H9 (cell line): ENCODE measurements around the gene IMMP1L. TPM values are rescaled to one million over a fixed set of nuclear protein-coding genes. Genes with fewer than 3 reads are reported as not detected.

ENCODE experiments used
- DNase-seq: peaks from one replicate; pipeline ENCODE4 v3.0.0-alpha.2; 2017
- H2AFZ ChIP-seq: one replicate; pipeline ENCODE4 v1.6.1; 2013; ENCODE audit warnings: mild to moderate bottlenecking, low read length, control low read depth, moderate library complexity
- H2AK5ac ChIP-seq: 2 replicates; pipeline ENCODE4 v1.6.1; 2013; ENCODE audit warnings: low read length, control low read depth, mixed read lengths; ENCODE audit not compliant: insufficient read length
- H2BK120ac ChIP-seq: one replicate; pipeline ENCODE4 v1.6.1; 2013; ENCODE audit warnings: low read depth, mild to moderate bottlenecking, low read length, control low read depth, inconsistent platforms; ENCODE audit not compliant: poor library complexity, severe bottlenecking
- H2BK12ac ChIP-seq: 2 replicates; pipeline ENCODE4 v1.6.1; 2013; ENCODE audit warnings: low read length, control low read depth, mixed read lengths, low read depth; ENCODE audit not compliant: insufficient read length
- H2BK15ac ChIP-seq: 2 replicates; pipeline ENCODE4 v1.6.1; 2013; ENCODE audit warnings: low read depth, low read length, control low read depth
- H2BK20ac ChIP-seq: one replicate; pipeline ENCODE4 v1.6.1; 2013; ENCODE audit warnings: low read depth, mild to moderate bottlenecking, low read length, control low read depth, inconsistent platforms; ENCODE audit not compliant: poor library complexity, severe bottlenecking
- H2BK5ac ChIP-seq: 2 replicates; pipeline ENCODE4 v1.6.1; 2013; ENCODE audit warnings: low read length, control low read depth, mixed read lengths; ENCODE audit not compliant: insufficient read length
- H3K14ac ChIP-seq: 2 replicates; pipeline ENCODE4 v1.6.1; 2013; ENCODE audit warnings: low read length, control low read depth; ENCODE audit not compliant: insufficient read depth
- H3K18ac ChIP-seq: 2 replicates; pipeline ENCODE4 v1.6.1; 2013; ENCODE audit warnings: low read depth, mild to moderate bottlenecking, mixed read lengths, low read length, control low read depth; ENCODE audit not compliant: insufficient read length
- H3K23ac ChIP-seq: 2 replicates; pipeline ENCODE4 v1.6.1; 2013; ENCODE audit warnings: low read length, control low read depth, mixed read lengths, low read depth; ENCODE audit not compliant: insufficient read length
- H3K23me2 ChIP-seq: 2 replicates; pipeline ENCODE4 v1.6.1; 2013; ENCODE audit warnings: low read depth, mild to moderate bottlenecking, mixed read lengths, low read length, control low read depth; ENCODE audit not compliant: insufficient read length, poor library complexity, severe bottlenecking
- H3K27ac ChIP-seq: 2 replicates; pipeline ENCODE4 v1.5.1; 2013; ENCODE audit warnings: low read length, control low read depth, mixed read lengths, low read depth; ENCODE audit not compliant: insufficient read length
- H3K27me3 ChIP-seq: 2 replicates; pipeline ENCODE4 v1.6.1; 2013; ENCODE audit warnings: low read length, control low read depth, inconsistent platforms; ENCODE audit not compliant: insufficient read depth
- H3K4ac ChIP-seq: 2 replicates; pipeline ENCODE4 v1.6.1; 2013; ENCODE audit warnings: low read depth, mild to moderate bottlenecking, control low read depth, inconsistent platforms, low read length, moderate library complexity
- H3K4me1 ChIP-seq: 2 replicates; pipeline ENCODE4 v1.6.1; 2013; ENCODE audit warnings: low read length, control low read depth, inconsistent platforms; ENCODE audit not compliant: insufficient read depth
- H3K4me2 ChIP-seq: 2 replicates; pipeline ENCODE4 v1.6.1; 2013; ENCODE audit warnings: low read length, control low read depth, mixed read lengths; ENCODE audit not compliant: insufficient read length, insufficient read depth
- H3K56ac ChIP-seq: 2 replicates; pipeline ENCODE4 v1.6.1; 2013; ENCODE audit warnings: low read depth, mild to moderate bottlenecking, mixed read lengths, low read length, control low read depth; ENCODE audit not compliant: insufficient read length
- H3K79me1 ChIP-seq: 2 replicates; pipeline ENCODE4 v1.6.1; 2013; ENCODE audit warnings: low read depth, mild to moderate bottlenecking, moderate library complexity, low read length, control low read depth, inconsistent platforms; ENCODE audit not compliant: insufficient read depth, poor library complexity, severe bottlenecking
- H3K79me2 ChIP-seq: 2 replicates; pipeline ENCODE4 v1.6.1; 2013; ENCODE audit warnings: low read length, control low read depth, inconsistent platforms; ENCODE audit not compliant: insufficient read depth
- H3K9ac ChIP-seq: 2 replicates; pipeline ENCODE4 v1.6.1; 2013; ENCODE audit warnings: low read length, control low read depth, mixed read lengths; ENCODE audit not compliant: insufficient read length; ENCODE audit errors: extremely low read depth
- H3K9me3 ChIP-seq: one replicate; pipeline ENCODE4 v1.6.1; 2013; ENCODE audit warnings: low read depth, low read length, inconsistent platforms; ENCODE audit not compliant: control insufficient read depth
- H3T11ph ChIP-seq: one replicate; pipeline ENCODE4 v1.6.1; 2013; ENCODE audit warnings: mild to moderate bottlenecking, low read length, control low read depth, inconsistent platforms
- H4K20me1 ChIP-seq: one replicate; pipeline ENCODE4 v1.6.1; 2013; ENCODE audit not compliant: control insufficient read depth, insufficient read length, insufficient read depth
- H4K5ac ChIP-seq: 2 replicates; pipeline ENCODE4 v1.6.1; 2013; ENCODE audit warnings: low read depth, mild to moderate bottlenecking, mixed read lengths, low read length, control low read depth; ENCODE audit not compliant: insufficient read length
- H4K8ac ChIP-seq: replicated peaks from 2 replicates; pipeline ENCODE4 v1.6.1; 2013; ENCODE audit warnings: low read length, control low read depth, mixed read lengths, low read depth; ENCODE audit not compliant: insufficient read length
- H4K91ac ChIP-seq: 2 replicates; pipeline ENCODE4 v1.6.1; 2013; ENCODE audit warnings: low read depth, mild to moderate bottlenecking, moderate library complexity, mixed read lengths, low read length, control low read depth; ENCODE audit not compliant: insufficient read length
- H3K27ac Mint-ChIP-seq, 3 experiments: 2 replicates in 2 of 3; 3 replicates in 1 of 3; pipeline ENCODE4 v1.8.0; 2020 to 2021; ENCODE audit warnings: mixed read lengths in 3 of 3, mild to moderate bottlenecking in 1 of 3, moderate library complexity in 1 of 3
- H3K27me3 Mint-ChIP-seq: 2 replicates; pipeline ENCODE4 v1.8.0; 2021; ENCODE audit warnings: low read depth, mild to moderate bottlenecking, moderate library complexity, mixed read lengths
- H3K36me3 Mint-ChIP-seq, 3 experiments: 2 replicates in 2 of 3; 3 replicates in 1 of 3; pipeline ENCODE4 v1.8.0; 2020 to 2021; ENCODE audit warnings: low read depth in 3 of 3, mixed read lengths in 3 of 3; ENCODE audit not compliant: insufficient read depth in 1 of 3
- H3K4me1 Mint-ChIP-seq, 2 experiments: 2 replicates each; pipeline ENCODE4 v1.8.0; 2020; ENCODE audit warnings: mixed read lengths in 2 of 2
- H3K4me3 Mint-ChIP-seq, 2 experiments: 2 replicates in 1 of 2; 3 replicates in 1 of 2; pipeline ENCODE4 v1.8.0; 2020 to 2021; ENCODE audit warnings: mild to moderate bottlenecking in 2 of 2, mixed read lengths in 2 of 2, moderate library complexity in 1 of 2
- H3K9me3 Mint-ChIP-seq, 2 experiments: 2 replicates in 1 of 2; 3 replicates in 1 of 2; pipeline ENCODE4 v1.8.0; 2020; ENCODE audit warnings: mild to moderate bottlenecking in 2 of 2, mixed read lengths in 2 of 2, moderate library complexity in 1 of 2
- total RNA-seq: library from RNA; stranded (reverse); gene quantifications from 2 replicates; pipeline ENCODE4 v1.2.1, GENCODE V29; 2021
- TF ChIP-seq, protein P1 (sequence below): fragments of 200-600 bp; sonication (generic); conservative IDR thresholded peaks from 3 replicates; pipeline ENCODE4 v1.8.0; 2021; ENCODE audit warnings: antibody characterized with exemption, mild to moderate bottlenecking

Gene IMMP1L
- total RNA-seq, 1 experiment from 2014 or later: 27.0 TPM

DNA sequence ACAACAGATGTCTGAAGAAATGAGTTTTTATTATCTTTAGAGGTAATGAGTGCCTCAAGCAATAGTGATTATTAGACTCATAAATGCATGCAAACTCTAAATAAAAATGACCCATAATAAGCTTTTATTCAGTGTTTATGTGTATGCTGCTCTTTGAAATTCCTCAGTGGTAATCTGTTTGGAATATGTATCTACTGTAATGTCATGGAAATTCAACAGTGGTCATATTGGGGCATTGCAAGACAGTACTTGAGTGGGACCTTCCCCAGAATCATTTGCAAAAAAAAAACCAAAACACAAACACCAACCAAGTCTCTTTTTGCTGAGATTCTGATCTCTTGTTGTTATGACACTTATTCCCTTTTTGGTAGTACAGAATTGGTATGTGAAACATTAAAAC, 104.8 kb downstream of the IMMP1L start:
- Histone ChIP-seq H4K8ac (no peak overlapping the region), H3K27me3 (no peaks in the 10 kb centered on the region), H2BK12ac (no peak overlapping the region), H3K18ac (no peak overlapping the region), H3K23ac (no peak overlapping the region), H2BK20ac (no peak overlapping the region), H3K23me2 (no peaks in the 10 kb centered on the region), H4K91ac (no peak overlapping the region), H3K9me3 (no peaks in the 10 kb centered on the region), H3K4me2 (no peak overlapping the region), H3K56ac (no peak overlapping the region), H3K79me1 (no peaks in the 10 kb centered on the region), H3K27ac (no peak overlapping the region), H2AFZ (no peak overlapping the region), H4K5ac (no peak overlapping the region), H2BK5ac (no peak overlapping the region), H2BK120ac (no peak overlapping the region), H3K9ac (no peak overlapping the region), H3T11ph (no peak overlapping the region), H2BK15ac (no peak overlapping the region), H3K4ac (no peak overlapping the region), H3K79me2 (no peaks in the 10 kb centered on the region), H3K4me1 (no peaks in the 10 kb centered on the region), H3K14ac (no peak overlapping the region), H4K20me1 (no peaks in the 10 kb centered on the region), H2AK5ac (no peak overlapping the region)
- DNase-seq: no peak
- H3K27me3 Mint-ChIP-seq: no peaks in the 10 kb centered on the region
- TF ChIP-seq, protein P1, sequence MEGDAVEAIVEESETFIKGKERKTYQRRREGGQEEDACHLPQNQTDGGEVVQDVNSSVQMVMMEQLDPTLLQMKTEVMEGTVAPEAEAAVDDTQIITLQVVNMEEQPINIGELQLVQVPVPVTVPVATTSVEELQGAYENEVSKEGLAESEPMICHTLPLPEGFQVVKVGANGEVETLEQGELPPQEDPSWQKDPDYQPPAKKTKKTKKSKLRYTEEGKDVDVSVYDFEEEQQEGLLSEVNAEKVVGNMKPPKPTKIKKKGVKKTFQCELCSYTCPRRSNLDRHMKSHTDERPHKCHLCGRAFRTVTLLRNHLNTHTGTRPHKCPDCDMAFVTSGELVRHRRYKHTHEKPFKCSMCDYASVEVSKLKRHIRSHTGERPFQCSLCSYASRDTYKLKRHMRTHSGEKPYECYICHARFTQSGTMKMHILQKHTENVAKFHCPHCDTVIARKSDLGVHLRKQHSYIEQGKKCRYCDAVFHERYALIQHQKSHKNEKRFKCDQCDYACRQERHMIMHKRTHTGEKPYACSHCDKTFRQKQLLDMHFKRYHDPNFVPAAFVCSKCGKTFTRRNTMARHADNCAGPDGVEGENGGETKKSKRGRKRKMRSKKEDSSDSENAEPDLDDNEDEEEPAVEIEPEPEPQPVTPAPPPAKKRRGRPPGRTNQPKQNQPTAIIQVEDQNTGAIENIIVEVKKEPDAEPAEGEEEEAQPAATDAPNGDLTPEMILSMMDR: no peak
- H3K9me3 Mint-ChIP-seq: peaks cover 5% of the 10 kb centered on the region in 2 experiments
- no peak overlapping the region for H3K4me3 Mint-ChIP-seq
- H3K4me1 Mint-ChIP-seq: peaks cover 3 to 6% of the 10 kb centered on the region in 2 experiments; a peak in 1 of 4 replicates
- H3K27ac Mint-ChIP-seq: no peak overlapping the region
- H3K36me3 Mint-ChIP-seq: peaks cover 8 to 14% (median 12%) of the 10 kb centered on the region in 3 experiments
